ENCODE results near the gene MEGF8.

DNA sequence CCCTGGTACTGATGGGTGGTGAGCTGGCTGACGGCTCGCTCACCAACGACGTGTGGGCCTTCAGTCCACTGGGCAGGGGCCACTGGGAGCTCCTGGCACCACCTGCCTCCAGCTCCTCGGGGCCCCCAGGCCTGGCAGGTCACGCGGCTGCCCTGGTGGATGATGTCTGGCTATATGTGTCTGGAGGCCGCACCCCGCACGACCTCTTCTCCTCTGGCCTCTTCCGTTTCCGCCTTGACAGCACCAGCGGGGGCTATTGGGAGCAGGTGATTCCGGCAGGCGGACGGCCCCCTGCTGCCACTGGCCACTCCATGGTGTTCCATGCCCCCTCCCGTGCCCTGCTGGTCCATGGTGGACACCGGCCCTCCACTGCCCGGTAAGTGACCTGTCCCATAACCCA is 10.5 kb downstream of the MEGF8 start:
- TF ChIP-seq CTCF (IDR thresholded peaks at IDR 0.05; ENCODE audit: poor library complexity, severe bottlenecking): no peak
- TF ChIP-seq POLR2AphosphoS5 (IDR thresholded peaks at IDR 0.05): no peak
- no peak for TF ChIP-seq TAF1 (IDR thresholded peaks at IDR 0.05; ENCODE audit: low read depth)

All from neural cell (in vitro differentiated cells).